AG20443 (cell line): ENCODE data around the gene STXBP2.
A peak's percentile ranks its signal among the peaks of the same experiment; 100 is the strongest.

Experiments
- DNase-seq: peaks from one replicate; pipeline ENCODE4 v3.0.0; 2012; ENCODE audit warnings: low spot score, mixed read lengths

The STXBP2 gene

GRCh38 chr19:7636691-7637373 lies at the start of gene STXBP2:
Gene STXBP2 (plus strand): TSS chr19:7637110. CDS start chr19:7637150, 40 bp downstream.
- DNase-seq: peak; percentile 68

- no peak for DNase-seq
These were observed 47.1 kb upstream of the STXBP2 start for GRCh38 chr19:7589822-7590221.

- no peak for DNase-seq
These were observed 46.7 kb upstream of the STXBP2 start for GRCh38 chr19:7590256-7590655.

GRCh38 chr19:7595466-7596133 lies 41.3 kb upstream of the STXBP2 start, which contains the start of gene CAMSAP3:
Gene CAMSAP3 (plus strand): TSS chr19:7595863. CDS start chr19:7596003, 140 bp downstream.
- DNase-seq: peak; percentile 39

GRCh38 chr19:7596211-7596937 lies 40.5 kb upstream of the STXBP2 start:
- DNase-seq: no peak

- DNase-seq: no peak
These were observed 39.2 kb upstream of the STXBP2 start for GRCh38 chr19:7597689-7598088.

GRCh38 chr19:7598180-7598579 lies 38.7 kb upstream of the STXBP2 start:
- no peak for DNase-seq

GRCh38 chr19:7600721-7601120 lies 36.2 kb upstream of the STXBP2 start:
- DNase-seq: no peak

- DNase-seq: no peak
These were observed 34.5 kb upstream of the STXBP2 start for GRCh38 chr19:7602240-7602934.

- DNase-seq: no peak
These were observed 33.9 kb upstream of the STXBP2 start for GRCh38 chr19:7602935-7603497.

- no peak for DNase-seq
These were observed 33.0 kb upstream of the STXBP2 start for GRCh38 chr19:7603919-7604318.

- DNase-seq: no peak
These were observed 31.3 kb upstream of the STXBP2 start for GRCh38 chr19:7605490-7606222.

GRCh38 chr19:7606289-7606688 lies 30.6 kb upstream of the STXBP2 start:
- no peak for DNase-seq

GRCh38 chr19:7607212-7607873 lies 29.6 kb upstream of the STXBP2 start:
- no peak for DNase-seq

GRCh38 chr19:7607874-7608560 lies 28.9 kb upstream of the STXBP2 start:
- DNase-seq: no peak

GRCh38 chr19:7610491-7611240 lies 26.2 kb upstream of the STXBP2 start:
- DNase-seq: no peak

- no peak for DNase-seq
These were observed 25.2 kb upstream of the STXBP2 start for GRCh38 chr19:7611541-7612279.
